Panc1 (cell line): ENCODE results near the gene DCAF8L2. TPM values are rescaled to one million over a fixed set of nuclear protein-coding genes. Genes with fewer than 3 reads are reported as not detected.

ENCODE experiments used
- ATAC-seq: fragments of 200-7000 bp; cut with Tn5 transposase; 2 replicates; pipeline ENCODE4 v1.9.1; 2020; ENCODE audit warnings: mild to moderate bottlenecking, moderate library complexity
- BruUV-seq: library from RNA; stranded (reverse); fragments of 400-500 nt; replicated peaks from 2 replicates; lab custom pipeline; 2021; lab: Mats Ljungman, UMichigan
- CTCF ChIA-PET: fragments of 300-600 bp; sonication (Branson Sonifier 250); formaldehyde crosslinking; loops from one replicate; lab custom pipeline; 2022; ENCODE audit warnings: antibody characterized with exemption; lab: Charles Lee
- POLR2A ChIA-PET: fragments of 300-600 bp; sonication (Branson Sonifier 250); formaldehyde crosslinking; loops from one replicate; lab custom pipeline; 2022; ENCODE audit warnings: antibody characterized with exemption; lab: Charles Lee
- DNase-seq: peaks from one replicate; pipeline ENCODE4 v3.0.0-alpha.2; 2010; ENCODE audit warnings: low read depth, low spot score
- H3K27ac ChIP-seq: 2 replicates; pipeline ENCODE4 v1.5.1; 2011; ENCODE audit warnings: mild to moderate bottlenecking, low read length, inconsistent platforms
- H3K27me3 ChIP-seq: fragments of 200-500 bp; sonication (Bioruptor generic); 2 replicates; pipeline ENCODE4 v1.6.0; 2014; ENCODE audit warnings: low read length, inconsistent platforms; ENCODE audit not compliant: control insufficient read depth, insufficient read depth
- H3K36me3 ChIP-seq: fragments of 200-500 bp; sonication (Bioruptor generic); 2 replicates; pipeline ENCODE4 v1.5.1; 2014; ENCODE audit warnings: inconsistent platforms, mild to moderate bottlenecking, low read length, moderate library complexity; ENCODE audit not compliant: control insufficient read depth, insufficient read depth
- H3K4me1 ChIP-seq: 2 replicates; pipeline ENCODE4 v1.5.1; 2011; ENCODE audit warnings: inconsistent platforms, mild to moderate bottlenecking, low read length, moderate library complexity; ENCODE audit not compliant: control insufficient read depth, insufficient read depth
- H3K4me3 ChIP-seq, 2 experiments: 2 replicates each; pipeline ENCODE4 v1.5.1; 2011 to 2012; ENCODE audit warnings: low read depth in 2 of 2, low read length in 2 of 2, mild to moderate bottlenecking in 2 of 2, inconsistent platforms in 1 of 2, moderate library complexity in 1 of 2
- H3K9me3 ChIP-seq: fragments of 200-500 bp; sonication (Bioruptor generic); 2 replicates; pipeline ENCODE4 v1.5.1; 2014; ENCODE audit warnings: low read depth, mild to moderate bottlenecking, inconsistent platforms, low read length, moderate library complexity; ENCODE audit not compliant: control insufficient read depth, insufficient read depth
- POLR2AphosphoS5 ChIP-seq: IDR thresholded peaks from 2 replicates; pipeline ENCODE4 v1.6.1; 2012; ENCODE audit warnings: mild to moderate bottlenecking, low read depth, low read length, moderate library complexity
- SIN3A ChIP-seq: IDR thresholded peaks from 2 replicates; pipeline ENCODE4 v1.6.1; 2012; ENCODE audit warnings: low read depth, mild to moderate bottlenecking, low read length, moderate library complexity, borderline replicate concordance; ENCODE audit not compliant: insufficient read depth
- TCF7L2 ChIP-seq: IDR thresholded peaks from 2 replicates; pipeline ENCODE4 v1.6.1; 2011; ENCODE audit warnings: mild to moderate bottlenecking, low read depth, low read length, inconsistent platforms
- in situ Hi-C: cut with HindIII; loops from 2 replicates; pipeline ENCODE4 v1.10.0; 2016; ENCODE audit warnings: low sequenced_read_pairs, low pct_unique_long_range_greater_than_20kb
- intact Hi-C: fragments of 100-400 bp; cut with micrococcal nuclease; formaldehyde crosslinking; loops from one replicate; pipeline ENCODE4 v1.10.0; 2022; ENCODE audit not compliant: unreplicated experiment
- total RNA-seq: library from RNA; stranded (reverse); gene quantifications from one replicate; pipeline ENCODE4 v1.2.1, GENCODE V29; 2021; ENCODE audit not compliant: unreplicated experiment
- TF ChIP-seq, protein P1 (sequence below), 2 experiments: IDR thresholded peaks; 2 replicates each; pipeline ENCODE4 v1.6.1; 2011 to 2012; ENCODE audit warnings: low read depth in 2 of 2, control low read depth in 1 of 2, low read length in 1 of 2, mild to moderate bottlenecking in 1 of 2, moderate library complexity in 1 of 2; ENCODE audit not compliant: insufficient read depth in 1 of 2
- TF ChIP-seq, protein P2 (sequence below): fragments of 450-650 bp; IDR thresholded peaks from 2 replicates; pipeline ENCODE4 v1.5.1; 2017; ENCODE audit warnings: mild to moderate bottlenecking

The DCAF8L2 gene
- total RNA-seq, 1 experiment from 2014 or later = not detected

DNA sequence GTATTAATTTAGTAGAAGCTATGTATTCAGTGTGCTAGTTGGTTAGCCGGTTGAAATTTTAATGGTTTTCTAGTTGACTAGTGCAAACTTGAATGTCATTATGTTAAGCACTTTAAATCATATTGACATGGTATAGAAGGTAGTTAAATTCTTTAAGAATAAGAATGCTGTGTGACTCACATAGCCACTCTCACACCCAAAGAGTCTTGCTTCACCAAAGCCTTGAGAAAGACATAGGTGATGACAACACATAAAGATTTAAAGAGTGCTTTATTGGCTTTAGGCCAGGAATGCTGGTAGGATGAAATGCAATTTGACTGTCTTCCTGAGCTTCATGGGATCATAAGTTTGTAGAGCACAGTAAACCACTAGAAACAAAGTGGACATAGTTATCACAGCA is 85.3 kb downstream of the DCAF8L2 start:
- H3K27ac ChIP-seq = no peak overlapping the region
- no peaks in the 10 kb centered on the region for H3K27me3 ChIP-seq
- H3K4me3 ChIP-seq = no peak overlapping the region
- H3K4me1 ChIP-seq = no peaks in the 10 kb centered on the region
- intact Hi-C loops = no loop called here
- TF ChIP-seq, protein P1, sequence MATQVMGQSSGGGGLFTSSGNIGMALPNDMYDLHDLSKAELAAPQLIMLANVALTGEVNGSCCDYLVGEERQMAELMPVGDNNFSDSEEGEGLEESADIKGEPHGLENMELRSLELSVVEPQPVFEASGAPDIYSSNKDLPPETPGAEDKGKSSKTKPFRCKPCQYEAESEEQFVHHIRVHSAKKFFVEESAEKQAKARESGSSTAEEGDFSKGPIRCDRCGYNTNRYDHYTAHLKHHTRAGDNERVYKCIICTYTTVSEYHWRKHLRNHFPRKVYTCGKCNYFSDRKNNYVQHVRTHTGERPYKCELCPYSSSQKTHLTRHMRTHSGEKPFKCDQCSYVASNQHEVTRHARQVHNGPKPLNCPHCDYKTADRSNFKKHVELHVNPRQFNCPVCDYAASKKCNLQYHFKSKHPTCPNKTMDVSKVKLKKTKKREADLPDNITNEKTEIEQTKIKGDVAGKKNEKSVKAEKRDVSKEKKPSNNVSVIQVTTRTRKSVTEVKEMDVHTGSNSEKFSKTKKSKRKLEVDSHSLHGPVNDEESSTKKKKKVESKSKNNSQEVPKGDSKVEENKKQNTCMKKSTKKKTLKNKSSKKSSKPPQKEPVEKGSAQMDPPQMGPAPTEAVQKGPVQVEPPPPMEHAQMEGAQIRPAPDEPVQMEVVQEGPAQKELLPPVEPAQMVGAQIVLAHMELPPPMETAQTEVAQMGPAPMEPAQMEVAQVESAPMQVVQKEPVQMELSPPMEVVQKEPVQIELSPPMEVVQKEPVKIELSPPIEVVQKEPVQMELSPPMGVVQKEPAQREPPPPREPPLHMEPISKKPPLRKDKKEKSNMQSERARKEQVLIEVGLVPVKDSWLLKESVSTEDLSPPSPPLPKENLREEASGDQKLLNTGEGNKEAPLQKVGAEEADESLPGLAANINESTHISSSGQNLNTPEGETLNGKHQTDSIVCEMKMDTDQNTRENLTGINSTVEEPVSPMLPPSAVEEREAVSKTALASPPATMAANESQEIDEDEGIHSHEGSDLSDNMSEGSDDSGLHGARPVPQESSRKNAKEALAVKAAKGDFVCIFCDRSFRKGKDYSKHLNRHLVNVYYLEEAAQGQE (IDR thresholded peaks at IDR 0.05; ENCODE audit: insufficient read depth in 1 of 2, low read depth in 2 of 2, low read length in 1 of 2) = no peak
- no peak for TF ChIP-seq POLR2AphosphoS5
- TF ChIP-seq, protein P2, sequence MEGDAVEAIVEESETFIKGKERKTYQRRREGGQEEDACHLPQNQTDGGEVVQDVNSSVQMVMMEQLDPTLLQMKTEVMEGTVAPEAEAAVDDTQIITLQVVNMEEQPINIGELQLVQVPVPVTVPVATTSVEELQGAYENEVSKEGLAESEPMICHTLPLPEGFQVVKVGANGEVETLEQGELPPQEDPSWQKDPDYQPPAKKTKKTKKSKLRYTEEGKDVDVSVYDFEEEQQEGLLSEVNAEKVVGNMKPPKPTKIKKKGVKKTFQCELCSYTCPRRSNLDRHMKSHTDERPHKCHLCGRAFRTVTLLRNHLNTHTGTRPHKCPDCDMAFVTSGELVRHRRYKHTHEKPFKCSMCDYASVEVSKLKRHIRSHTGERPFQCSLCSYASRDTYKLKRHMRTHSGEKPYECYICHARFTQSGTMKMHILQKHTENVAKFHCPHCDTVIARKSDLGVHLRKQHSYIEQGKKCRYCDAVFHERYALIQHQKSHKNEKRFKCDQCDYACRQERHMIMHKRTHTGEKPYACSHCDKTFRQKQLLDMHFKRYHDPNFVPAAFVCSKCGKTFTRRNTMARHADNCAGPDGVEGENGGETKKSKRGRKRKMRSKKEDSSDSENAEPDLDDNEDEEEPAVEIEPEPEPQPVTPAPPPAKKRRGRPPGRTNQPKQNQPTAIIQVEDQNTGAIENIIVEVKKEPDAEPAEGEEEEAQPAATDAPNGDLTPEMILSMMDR = no peak
- no peak for TF ChIP-seq TCF7L2
- no peak for TF ChIP-seq SIN3A
- ChIA-PET CTCF (no interaction called here), POLR2A (no interaction called here)
- H3K36me3 ChIP-seq = no peaks in the 10 kb centered on the region
- H3K9me3 ChIP-seq = no peaks in the 10 kb centered on the region
- BruUV-seq = no TSS peak
- ATAC-seq (no peak), DNase-seq (no peak)
- in situ Hi-C loops = no loop called here

DNA sequence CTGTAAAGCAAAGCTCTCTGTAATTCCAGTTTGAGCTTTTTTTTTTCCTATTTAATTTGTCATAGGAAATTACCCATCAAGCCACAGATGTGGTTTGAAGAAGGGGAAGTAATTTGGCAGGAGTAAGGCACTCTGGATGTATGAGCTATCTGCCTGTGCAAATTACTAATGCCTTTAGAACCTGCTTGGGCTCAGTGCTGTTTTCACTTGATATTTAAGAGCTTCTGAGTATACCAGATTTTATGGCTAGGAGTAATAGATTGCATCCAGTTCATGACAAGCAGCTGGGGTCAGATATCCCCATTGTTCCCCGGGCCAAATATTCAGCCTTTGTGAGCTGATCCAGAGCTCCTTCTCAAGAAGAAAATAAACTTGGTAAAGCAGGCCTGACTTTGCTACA is 89.1 kb downstream of the DCAF8L2 start:
- ChIA-PET POLR2A (no interaction called here), CTCF (no interaction called here)
- Histone ChIP-seq H3K4me3 (no peak overlapping the region), H3K4me1 (no peaks in the 10 kb centered on the region), H3K27ac (no peak overlapping the region), H3K36me3 (no peaks in the 10 kb centered on the region), H3K9me3 (no peaks in the 10 kb centered on the region), H3K27me3 (no peaks in the 10 kb centered on the region)
- no TSS peak for BruUV-seq
- intact Hi-C loops (no loop called here), in situ Hi-C loops (no loop called here)
- ATAC-seq (no peak), DNase-seq (no peak)
- TF ChIP-seq POLR2AphosphoS5 (no peak), SIN3A (no peak), TCF7L2 (no peak)
- TF ChIP-seq, protein P2 = no peak
- TF ChIP-seq, protein P1 (IDR thresholded peaks at IDR 0.05; ENCODE audit: insufficient read depth in 1 of 2, low read depth in 2 of 2, low read length in 1 of 2) = no peak
